Uterus (tissue), 2 donors: ENCODE measurements around the gene KCNH3.

ENCODE experiments used
- CTCF ChIP-seq, 4 experiments: fragments of 200-600 bp in 2 of 4; fragments of 450-650 bp in 2 of 4; sonication (generic) in 2 of 4; IDR thresholded peaks; one replicate each; pipeline ENCODE4 v1.5.1; 2016 to 2019; ENCODE audit warnings: antibody characterized with exemption in 4 of 4, mild to moderate bottlenecking in 2 of 4, moderate library complexity in 1 of 4
- POLR2A ChIP-seq, 2 donors: fragments of 450-650 bp; IDR thresholded peaks; one replicate each; pipeline ENCODE4 v1.6.1; 2016; ENCODE audit warnings: antibody characterized with exemption in 2 of 2, mild to moderate bottlenecking in 1 of 2, moderate library complexity in 1 of 2

DNA sequence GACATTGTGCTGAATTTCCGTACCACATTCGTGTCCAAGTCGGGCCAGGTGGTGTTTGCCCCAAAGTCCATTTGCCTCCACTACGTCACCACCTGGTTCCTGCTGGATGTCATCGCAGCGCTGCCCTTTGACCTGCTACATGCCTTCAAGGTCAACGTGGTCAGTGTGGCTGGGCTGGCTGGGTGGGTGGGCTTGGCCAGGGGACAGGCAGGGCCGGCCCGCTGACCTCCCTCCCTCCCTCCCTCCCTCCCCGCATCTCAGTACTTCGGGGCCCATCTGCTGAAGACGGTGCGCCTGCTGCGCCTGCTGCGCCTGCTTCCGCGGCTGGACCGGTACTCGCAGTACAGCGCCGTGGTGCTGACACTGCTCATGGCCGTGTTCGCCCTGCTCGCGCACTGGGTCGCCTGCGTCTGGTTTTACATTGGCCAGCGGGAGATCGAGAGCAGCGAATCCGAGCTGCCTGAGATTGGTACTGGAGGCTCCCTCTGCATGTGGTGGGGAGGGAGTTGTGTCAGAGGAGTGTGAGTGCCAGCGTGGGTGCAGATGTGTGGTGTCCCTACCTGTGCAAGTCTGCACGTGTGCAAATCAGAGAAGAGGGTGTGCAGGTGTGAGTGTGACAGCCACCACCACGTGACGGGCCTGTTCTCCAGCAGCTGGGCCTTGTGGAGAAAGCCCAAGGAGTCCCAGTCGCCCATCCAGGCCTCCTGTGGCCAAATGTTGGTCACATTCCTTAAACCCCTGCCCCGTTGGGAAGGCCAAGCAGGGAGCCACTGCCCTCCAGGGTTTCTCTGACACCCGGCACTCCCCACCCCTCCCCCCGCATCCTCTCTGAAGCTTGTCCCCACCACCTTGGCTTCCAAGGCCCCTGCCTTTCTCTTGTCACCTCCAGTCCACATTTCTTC lies 5.3 kb downstream of the KCNH3 start:
- TF ChIP-seq CTCF (IDR thresholded peaks at IDR 0.05): no peak
- TF ChIP-seq POLR2A (IDR thresholded peaks at IDR 0.05): no peak
